Measurements from ENCODE around the gene ENTPD5. TPM values are rescaled to one million over a fixed set of nuclear protein-coding genes. Genes with fewer than 3 reads are reported as not detected.

The ENTPD5 gene
- total RNA-seq, 5 donors from 2014 or later (not counting 1 experiment from before 2014, with no cell fraction given) = 7.8 to 14.6 (median 11.6) TPM

DNA sequence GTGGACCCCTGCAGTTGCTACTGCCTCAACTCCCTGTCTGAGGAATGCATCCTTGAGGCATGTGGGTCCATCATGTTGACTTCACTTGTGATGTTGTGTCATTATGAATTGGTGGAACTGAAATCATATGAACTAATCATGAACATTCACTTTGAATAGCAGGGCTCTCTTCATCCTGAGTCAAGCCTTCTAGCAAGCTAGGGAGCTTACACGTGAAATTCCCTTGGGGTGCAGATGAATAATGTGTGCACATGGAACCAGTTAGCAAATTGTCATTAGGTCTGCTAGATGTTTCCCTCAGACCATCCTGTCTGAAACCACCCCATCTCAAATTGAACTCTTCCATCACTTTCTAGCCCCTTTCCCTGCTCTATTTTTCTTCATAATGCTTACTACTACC lies 65.4 kb downstream of the ENTPD5 start:
- POLR2A ChIA-PET = interaction anchor here in 1 of 2 donors (0.5 kb wide), 1 partner anchor 58 kb away, joined by 3 read pairs; no protein-coding TSS in a partner anchor
- no peak for DNase-seq
- CTCF ChIA-PET = no interaction called here
- no peak overlapping the region for H3K27ac ChIP-seq (ENCODE audit: low read length)
- no peak for ATAC-seq (replicated peaks in 1 of 4)
- H3K27me3 ChIP-seq (replicated peaks in 1 of 2; ENCODE audit: control insufficient read depth in 2 of 2, extremely low read depth in 1 of 2, insufficient read depth in 2 of 2, low read length in 1 of 2) = no peaks in the 10 kb centered on the region
- no peak overlapping the region for H3K4me3 ChIP-seq (ENCODE audit: control insufficient read depth in 1 of 2, extremely low read depth in 1 of 2, low read length in 1 of 2)
- WGBS (ENCODE audit: insufficient coverage) = no CpG with 5 or more reads among the region's 1 CpG
- peaks cover 20 to 23% (median 22%) of the 10 kb centered on the region in 3 donors for H3K4me1 Mint-ChIP-seq
- no peak overlapping the region for H3K27ac Mint-ChIP-seq
- peaks cover 0 to 22% of the 10 kb centered on the region in 2 experiments for H3K4me1 ChIP-seq (ENCODE audit: control insufficient read depth in 1 of 2, extremely low read depth in 1 of 2, insufficient read depth in 2 of 2, low read length in 2 of 2)
- no peaks in the 10 kb centered on the region for H3K9me3 Mint-ChIP-seq
- H3K9me3 ChIP-seq = no peaks in the 10 kb centered on the region
- no peak overlapping the region for H3K4me3 Mint-ChIP-seq
- no peaks in the 10 kb centered on the region for H3K27me3 Mint-ChIP-seq
- H3K36me3 Mint-ChIP-seq = peaks cover 22% of the 10 kb centered on the region
- H3K36me3 ChIP-seq (ENCODE audit: control insufficient read depth in 2 of 2, extremely low read depth in 1 of 2, insufficient read depth in 1 of 2, low read length in 1 of 2) = peaks cover 10 to 47% of the 10 kb centered on the region in 2 donors

DNA sequence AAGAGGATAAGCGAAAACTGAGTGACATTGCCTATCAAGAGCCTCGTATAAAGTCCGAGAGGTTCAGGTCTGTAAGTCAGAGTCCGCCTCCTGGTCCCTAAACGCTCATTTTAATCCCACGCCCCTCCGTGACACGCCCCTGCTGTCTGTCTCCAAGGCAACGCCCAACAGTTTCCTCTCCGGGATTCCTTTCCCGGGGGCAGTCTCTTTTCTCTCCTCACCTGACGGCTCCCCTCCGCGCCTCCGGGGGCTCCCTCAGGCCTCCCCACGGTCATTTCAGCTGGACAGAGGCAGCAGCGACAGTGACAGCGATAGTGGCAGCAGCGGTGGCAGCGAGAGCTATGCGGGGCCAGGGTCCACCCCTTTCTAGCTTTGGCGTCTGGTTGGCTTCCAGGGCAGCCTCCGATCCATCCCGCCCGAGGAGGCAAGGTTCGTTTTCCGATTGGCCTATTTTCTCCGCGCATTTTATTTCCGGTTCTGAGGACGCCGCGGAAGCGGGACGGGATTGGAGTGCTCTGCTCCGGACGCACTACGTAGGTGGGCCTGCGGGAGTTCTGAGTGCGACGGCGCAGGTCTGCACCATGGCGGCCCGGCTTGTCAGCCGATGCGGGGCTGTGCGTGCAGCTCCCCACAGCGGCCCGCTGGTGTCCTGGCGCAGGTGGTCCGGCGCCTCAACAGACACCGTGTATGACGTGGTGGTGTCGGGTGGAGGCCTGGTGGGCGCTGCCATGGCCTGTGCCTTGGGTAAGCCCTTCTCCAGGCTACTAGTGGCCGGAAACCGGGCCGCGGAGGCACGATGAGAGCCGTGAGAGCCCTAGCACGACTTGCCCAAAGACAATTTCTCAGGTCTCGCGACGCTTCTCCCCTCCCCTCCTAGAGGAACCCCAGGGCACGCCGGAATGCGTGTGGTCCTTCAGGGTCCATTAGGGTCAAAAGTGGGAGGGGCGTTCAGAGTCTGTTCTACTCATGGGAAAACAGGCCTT lies 69.0 kb downstream of the ENTPD5 start, which contains the start of the genes COQ6 and FAM161B:
COQ6 (plus strand) TSS at position 551 of the 983 bp plus-strand sequence; CDS start at position 582, 31 bp downstream.
FAM161B (minus strand) TSS at position 343 of the 983 bp plus-strand sequence; CDS start at position 275, 68 bp downstream.
- ChIA-PET POLR2A (interaction anchor here (0.6 to 1.0 kb wide), 10 partner anchors 11 to 381 kb away, joined by 3 to 5 read pairs (median 4); partner anchors contain the start of genes ACOT2 (in 1 of the 2), BBOF1 (in 1 of the 2), ENTPD5 (in 1 of the 2) and PTGR2 (in 1 of the 2)), CTCF (interaction anchor here in 1 of 2 donors (0.6 to 2.1 kb wide), 3 partner anchors 11 to 333 kb away, joined by 5 to 9 read pairs (median 5); no protein-coding TSS in a partner anchor)
- Mint-ChIP-seq H3K4me3 (peak within 1 kb of the TSS; percentile 96 to 99 (median 97)), H3K27me3 (no peaks in the 10 kb centered on the region), H3K4me1 (peaks cover 21 to 27% (median 23%) of the 10 kb centered on the region in 3 donors), H3K27ac (peak within 1 kb of the TSS; percentile 92 to 94), H3K36me3 (peaks cover 12% of the 10 kb centered on the region), H3K9me3 (no peaks in the 10 kb centered on the region)
- DNase-seq = peak; percentile 74 to 97 (median 93)
- H3K36me3 ChIP-seq (ENCODE audit: control insufficient read depth in 2 of 2, extremely low read depth in 1 of 2, insufficient read depth in 1 of 2, low read length in 1 of 2) = peaks cover 0 to 19% of the 10 kb centered on the region in 2 donors
- H3K9me3 ChIP-seq = no peaks in the 10 kb centered on the region
- H3K27ac ChIP-seq (ENCODE audit: low read length) = peak within 1 kb of the TSS; percentile 96
- peak within 1 kb of the TSS; percentile 92 to 93 for H3K4me3 ChIP-seq (ENCODE audit: control insufficient read depth in 1 of 2, extremely low read depth in 1 of 2, low read length in 1 of 2)
- H3K4me1 ChIP-seq (ENCODE audit: control insufficient read depth in 1 of 2, extremely low read depth in 1 of 2, insufficient read depth in 2 of 2, low read length in 2 of 2) = peaks cover 0 to 23% of the 10 kb centered on the region in 2 experiments
- WGBS (ENCODE audit: insufficient coverage) = under 1% methylated on average over 63 of the region's 70 CpGs
- ATAC-seq (replicated peaks in 1 of 4) = peak; percentile 93 to 97 (median 94)
- no peaks in the 10 kb centered on the region for H3K27me3 ChIP-seq (replicated peaks in 1 of 2; ENCODE audit: control insufficient read depth in 2 of 2, extremely low read depth in 1 of 2, insufficient read depth in 2 of 2, low read length in 1 of 2)

GRCh38 chr14:73945159-73945670 lies 73.9 kb downstream of the ENTPD5 start:
- no peak for DNase-seq
- CTCF ChIA-PET = no interaction called here

GRCh38 chr14:73944432-73945158 lies 74.5 kb downstream of the ENTPD5 start:
- peaks cover 6 to 36% of the 10 kb centered on the region in 2 donors for H3K36me3 ChIP-seq (ENCODE audit: control insufficient read depth in 2 of 2, extremely low read depth in 1 of 2, insufficient read depth in 1 of 2, low read length in 1 of 2)
- no peaks in the 10 kb centered on the region for H3K9me3 ChIP-seq
- ATAC-seq (replicated peaks in 1 of 4) = no peak
- Mint-ChIP-seq H3K27ac (no peak overlapping the region), H3K27me3 (no peaks in the 10 kb centered on the region), H3K36me3 (peaks cover 21% of the 10 kb centered on the region), H3K4me3 (no peak overlapping the region), H3K4me1 (peaks cover under 1 to 11% (median 2%) of the 10 kb centered on the region in 3 donors), H3K9me3 (no peaks in the 10 kb centered on the region)
- WGBS (ENCODE audit: insufficient coverage) = 97% methylated on average over 12 of the region's 17 CpGs
- DNase-seq = no peak
- ChIA-PET CTCF (no interaction called here), POLR2A (no interaction called here)
- H3K4me3 ChIP-seq (ENCODE audit: control insufficient read depth in 1 of 2, extremely low read depth in 1 of 2, low read length in 1 of 2) = no peak overlapping the region
- H3K4me1 ChIP-seq (ENCODE audit: control insufficient read depth in 1 of 2, extremely low read depth in 1 of 2, insufficient read depth in 2 of 2, low read length in 2 of 2) = peaks cover 0 to 10% of the 10 kb centered on the region in 2 experiments
- H3K27me3 ChIP-seq (replicated peaks in 1 of 2; ENCODE audit: control insufficient read depth in 2 of 2, extremely low read depth in 1 of 2, insufficient read depth in 2 of 2, low read length in 1 of 2) = no peaks in the 10 kb centered on the region
- no peak overlapping the region for H3K27ac ChIP-seq (ENCODE audit: low read length)

More at GRCh38 chr14:73945159-73945670, 73.9 kb downstream of the ENTPD5 start:
- H3K27ac Mint-ChIP-seq = no peak overlapping the region
- H3K27me3 ChIP-seq (replicated peaks in 1 of 2; ENCODE audit: control insufficient read depth in 2 of 2, extremely low read depth in 1 of 2, insufficient read depth in 2 of 2, low read length in 1 of 2) = no peaks in the 10 kb centered on the region
- no peaks in the 10 kb centered on the region for H3K27me3 Mint-ChIP-seq
- POLR2A ChIA-PET = interaction anchor here in 1 of 2 donors (0.6 kb wide), 1 partner anchor 68 kb away, joined by 4 read pairs; no protein-coding TSS in a partner anchor
- no peaks in the 10 kb centered on the region for H3K9me3 Mint-ChIP-seq
- peaks cover 21% of the 10 kb centered on the region for H3K36me3 Mint-ChIP-seq
- H3K4me3 Mint-ChIP-seq = no peak overlapping the region
- H3K4me3 ChIP-seq (ENCODE audit: control insufficient read depth in 1 of 2, extremely low read depth in 1 of 2, low read length in 1 of 2) = no peak overlapping the region
- 92% methylated on average over 2 of the region's 4 CpGs for WGBS (ENCODE audit: insufficient coverage)
- peaks cover 0 to 12% of the 10 kb centered on the region in 2 experiments for H3K4me1 ChIP-seq (ENCODE audit: control insufficient read depth in 1 of 2, extremely low read depth in 1 of 2, insufficient read depth in 2 of 2, low read length in 2 of 2)
- peaks cover 3 to 31% of the 10 kb centered on the region in 2 donors for H3K36me3 ChIP-seq (ENCODE audit: control insufficient read depth in 2 of 2, extremely low read depth in 1 of 2, insufficient read depth in 1 of 2, low read length in 1 of 2)
- H3K27ac ChIP-seq (ENCODE audit: low read length) = no peak overlapping the region
- no peak for ATAC-seq (replicated peaks in 1 of 4)
- no peaks in the 10 kb centered on the region for H3K9me3 ChIP-seq
- peaks cover 6 to 17% (median 7%) of the 10 kb centered on the region in 3 donors for H3K4me1 Mint-ChIP-seq

DNA sequence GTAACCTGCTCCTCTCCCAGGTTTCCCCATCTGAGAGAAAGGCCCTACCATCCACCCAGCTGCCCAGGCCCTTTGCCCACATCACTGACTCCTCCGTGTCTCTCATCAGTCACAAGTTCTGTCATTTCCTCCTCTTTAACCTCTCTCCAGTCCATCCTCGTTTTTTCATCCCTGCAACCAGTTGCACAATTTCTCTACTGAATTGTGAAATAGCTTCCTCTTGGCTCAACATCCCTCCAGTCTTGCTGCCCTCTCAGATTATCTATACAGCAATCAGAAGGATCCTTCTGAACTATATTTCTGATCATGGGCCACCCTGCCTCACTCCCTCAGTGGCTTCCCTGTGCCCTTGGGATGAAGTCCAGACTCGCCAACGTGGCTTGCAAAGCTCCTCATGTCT lies 76.0 kb downstream of the ENTPD5 start:
- H3K4me3 ChIP-seq (ENCODE audit: control insufficient read depth in 1 of 2, extremely low read depth in 1 of 2, low read length in 1 of 2) = no peak overlapping the region
- ChIA-PET POLR2A (no interaction called here), CTCF (interaction anchor here in 1 of 2 donors (0.9 kb wide), 1 partner anchor 92 kb away, joined by 3 read pairs; the partner anchor contains the start of gene PTGR2)
- H3K27me3 Mint-ChIP-seq = no peaks in the 10 kb centered on the region
- peaks cover 8 to 41% of the 10 kb centered on the region in 2 donors for H3K36me3 ChIP-seq (ENCODE audit: control insufficient read depth in 2 of 2, extremely low read depth in 1 of 2, insufficient read depth in 1 of 2, low read length in 1 of 2)
- H3K9me3 Mint-ChIP-seq = no peaks in the 10 kb centered on the region
- H3K27ac ChIP-seq (ENCODE audit: low read length) = no peak overlapping the region
- no peaks in the 10 kb centered on the region for H3K9me3 ChIP-seq
- ATAC-seq (replicated peaks in 1 of 4) (no peak), DNase-seq (no peak)
- H3K4me1 Mint-ChIP-seq = peaks cover 0 to 7% (median 0%) of the 10 kb centered on the region in 3 donors
- 58% methylated on average over 4 of the region's 4 CpGs for WGBS (ENCODE audit: insufficient coverage)
- peak overlapping the region in 1 of 2 donors; percentile 41 for H3K27ac Mint-ChIP-seq
- H3K4me1 ChIP-seq (ENCODE audit: control insufficient read depth in 1 of 2, extremely low read depth in 1 of 2, insufficient read depth in 2 of 2, low read length in 2 of 2) = no peaks in the 10 kb centered on the region
- no peaks in the 10 kb centered on the region for H3K27me3 ChIP-seq (replicated peaks in 1 of 2; ENCODE audit: control insufficient read depth in 2 of 2, extremely low read depth in 1 of 2, insufficient read depth in 2 of 2, low read length in 1 of 2)
- H3K36me3 Mint-ChIP-seq = peaks cover 21% of the 10 kb centered on the region
- no peak overlapping the region for H3K4me3 Mint-ChIP-seq

Measured in T-cell (primary cell).